ENCODE results near the gene RHEX. TPM values are rescaled to one million over a fixed set of nuclear protein-coding genes. Genes with fewer than 3 reads are reported as not detected.
"Not testable (repeated sequence)": the region's sequence is repeated elsewhere in the genome, so short reads cannot be mapped to it uniquely, and the experiment has no call there.

RHEX gene
- total and polyA plus RNA-seq, 2 donors (not counting 1 experiment from before 2014, with no cell fraction given), result not detected

GRCh38 chr1:206053616-206054015 lies 643 bp downstream of the RHEX start:
- not testable (repeated sequence) for H3K9ac ChIP-seq (ENCODE audit: insufficient read depth, low read length); H3K4me3 ChIP-seq (replicated peaks in 1 of 4; ENCODE audit: control extremely low read depth in 1 of 4, insufficient read depth in 1 of 4, low read depth in 3 of 4, low read length in 4 of 4); H3K36me3 ChIP-seq (ENCODE audit: control insufficient read depth, insufficient read depth, low read length); H4K20me1 ChIP-seq (ENCODE audit: control insufficient read depth, extremely low read depth, insufficient read depth, low read length); H3K9me3 ChIP-seq (ENCODE audit: control insufficient read depth, insufficient read depth, low read depth, low read length); H3K79me2 ChIP-seq (ENCODE audit: control insufficient read depth, insufficient read depth, low read length); H3K4me1 ChIP-seq (ENCODE audit: control insufficient read depth, extremely low read depth, insufficient read depth, low read length); H3K27me3 ChIP-seq (ENCODE audit: control insufficient read depth, insufficient read depth, low read length); H3K4me2 ChIP-seq (ENCODE audit: extremely low read depth, insufficient read depth, low read length); DNase-seq (ENCODE audit: low read depth in 2 of 2); H2AFZ ChIP-seq (ENCODE audit: low read length); H3K27ac ChIP-seq (ENCODE audit: insufficient read depth, low read length)

- not testable (repeated sequence) for H3K4me1 ChIP-seq (ENCODE audit: control insufficient read depth, extremely low read depth, insufficient read depth, low read length); H3K4me3 ChIP-seq (replicated peaks in 1 of 4; ENCODE audit: control extremely low read depth in 1 of 4, insufficient read depth in 1 of 4, low read depth in 3 of 4, low read length in 4 of 4); H3K9me3 ChIP-seq (ENCODE audit: control insufficient read depth, insufficient read depth, low read depth, low read length); H4K20me1 ChIP-seq (ENCODE audit: control insufficient read depth, extremely low read depth, insufficient read depth, low read length); H3K9ac ChIP-seq (ENCODE audit: insufficient read depth, low read length); H2AFZ ChIP-seq (ENCODE audit: low read length); H3K27ac ChIP-seq (ENCODE audit: insufficient read depth, low read length); DNase-seq (ENCODE audit: low read depth in 2 of 2); H3K79me2 ChIP-seq (ENCODE audit: control insufficient read depth, insufficient read depth, low read length); H3K4me2 ChIP-seq (ENCODE audit: extremely low read depth, insufficient read depth, low read length); H3K27me3 ChIP-seq (ENCODE audit: control insufficient read depth, insufficient read depth, low read length); H3K36me3 ChIP-seq (ENCODE audit: control insufficient read depth, insufficient read depth, low read length)
Observed at GRCh38 chr1:206055069-206055625, 2.2 kb downstream of the RHEX start.

- H3K36me3 ChIP-seq (ENCODE audit: control insufficient read depth, insufficient read depth, low read length), result not testable (repeated sequence)
Observed at GRCh38 chr1:206055639-206056323, 2.8 kb downstream of the RHEX start.

GRCh38 chr1:206058289-206058926 lies 5.4 kb downstream of the RHEX start:
- H3K36me3 ChIP-seq (ENCODE audit: control insufficient read depth, insufficient read depth, low read length); H3K9me3 ChIP-seq (ENCODE audit: control insufficient read depth, insufficient read depth, low read depth, low read length); H3K27me3 ChIP-seq (ENCODE audit: control insufficient read depth, insufficient read depth, low read length); H3K27ac ChIP-seq (ENCODE audit: insufficient read depth, low read length); H3K4me3 ChIP-seq (replicated peaks in 1 of 4; ENCODE audit: control extremely low read depth in 1 of 4, insufficient read depth in 1 of 4, low read depth in 3 of 4, low read length in 4 of 4); DNase-seq (ENCODE audit: low read depth in 2 of 2); H4K20me1 ChIP-seq (ENCODE audit: control insufficient read depth, extremely low read depth, insufficient read depth, low read length); H3K79me2 ChIP-seq (ENCODE audit: control insufficient read depth, insufficient read depth, low read length); H3K4me1 ChIP-seq (ENCODE audit: control insufficient read depth, extremely low read depth, insufficient read depth, low read length); H3K4me2 ChIP-seq (ENCODE audit: extremely low read depth, insufficient read depth, low read length); H3K9ac ChIP-seq (ENCODE audit: insufficient read depth, low read length); H2AFZ ChIP-seq (ENCODE audit: low read length): not testable (repeated sequence)

More at GRCh38 chr1:206055639-206056323, 2.8 kb downstream of the RHEX start:
- DNase-seq (ENCODE audit: low read depth in 2 of 2); H3K4me1 ChIP-seq (ENCODE audit: control insufficient read depth, extremely low read depth, insufficient read depth, low read length); H3K9me3 ChIP-seq (ENCODE audit: control insufficient read depth, insufficient read depth, low read depth, low read length); H2AFZ ChIP-seq (ENCODE audit: low read length); H3K4me2 ChIP-seq (ENCODE audit: extremely low read depth, insufficient read depth, low read length); H3K27me3 ChIP-seq (ENCODE audit: control insufficient read depth, insufficient read depth, low read length); H3K4me3 ChIP-seq (replicated peaks in 1 of 4; ENCODE audit: control extremely low read depth in 1 of 4, insufficient read depth in 1 of 4, low read depth in 3 of 4, low read length in 4 of 4); H3K9ac ChIP-seq (ENCODE audit: insufficient read depth, low read length); H3K79me2 ChIP-seq (ENCODE audit: control insufficient read depth, insufficient read depth, low read length); H4K20me1 ChIP-seq (ENCODE audit: control insufficient read depth, extremely low read depth, insufficient read depth, low read length); H3K27ac ChIP-seq (ENCODE audit: insufficient read depth, low read length): not testable (repeated sequence)
